Ishikawa (cell line): ENCODE measurements around the gene FBXW8.

ENCODE experiments used
- CEBPB ChIP-seq: IDR thresholded peaks from 2 replicates; pipeline ENCODE4 v1.6.1; 2012
- CREB1 ChIP-seq: IDR thresholded peaks from 2 replicates; pipeline ENCODE4 v1.6.1; 2012; ENCODE audit warnings: low read depth
- EGR1 ChIP-seq: IDR thresholded peaks from 2 replicates; pipeline ENCODE4 v1.6.1; 2012
- EP300 ChIP-seq: IDR thresholded peaks from 2 replicates; pipeline ENCODE4 v1.6.1; 2012; ENCODE audit warnings: borderline replicate concordance
- FOXM1 ChIP-seq: IDR thresholded peaks from 2 replicates; pipeline ENCODE4 v1.6.1; 2012; ENCODE audit warnings: low read depth, borderline replicate concordance
- NFIC ChIP-seq: IDR thresholded peaks from 2 replicates; pipeline ENCODE4 v1.6.1; 2012
- RAD21 ChIP-seq: IDR thresholded peaks from 2 replicates; pipeline ENCODE4 v1.6.1; 2012; ENCODE audit warnings: low read depth
- TAF1 ChIP-seq: IDR thresholded peaks from 2 replicates; pipeline ENCODE4 v1.6.1; 2012; ENCODE audit warnings: low read depth, mild to moderate bottlenecking
- TCF12 ChIP-seq: IDR thresholded peaks from 2 replicates; pipeline ENCODE4 v1.6.1; 2012; ENCODE audit warnings: low read depth
- TEAD4 ChIP-seq: IDR thresholded peaks from 2 replicates; pipeline ENCODE4 v1.6.1; 2012
- YY1 ChIP-seq: IDR thresholded peaks from 2 replicates; pipeline ENCODE4 v1.6.1; 2012; ENCODE audit warnings: low read depth
- ZBTB7A ChIP-seq: IDR thresholded peaks from 2 replicates; pipeline ENCODE4 v1.6.1; 2012; ENCODE audit warnings: low read depth
- TF ChIP-seq, protein P1 (sequence below): IDR thresholded peaks from 2 replicates; pipeline ENCODE4 v1.6.1; 2012
- TF ChIP-seq, protein P2 (sequence below): IDR thresholded peaks from 2 replicates; pipeline ENCODE4 v1.6.1; 2012
- TF ChIP-seq, protein P3 (sequence below): IDR thresholded peaks from 2 replicates; pipeline ENCODE4 v1.6.1; 2012; ENCODE audit warnings: low read depth, mild to moderate bottlenecking

FBXW8 gene

DNA sequence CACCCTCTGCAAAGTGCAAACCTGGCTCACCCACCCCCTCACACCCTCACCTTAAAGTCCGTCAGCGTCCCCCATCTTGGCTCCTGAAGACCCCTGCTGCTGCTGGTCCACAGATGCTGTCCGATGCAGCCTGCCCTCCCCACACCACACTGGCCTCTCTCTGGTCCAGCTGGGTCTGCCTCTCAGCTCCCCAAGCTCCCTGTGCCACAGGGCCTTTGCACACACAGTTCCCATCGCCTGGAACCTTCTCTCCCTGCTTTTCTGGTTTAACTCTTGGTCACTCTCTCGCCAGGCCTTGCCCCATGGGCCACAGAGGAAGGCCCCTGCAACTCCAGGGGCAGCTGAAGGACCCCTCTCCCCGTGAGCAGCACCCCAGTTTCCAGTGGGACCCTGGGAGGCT is 143.5 kb downstream of the FBXW8 start:
- TF ChIP-seq, protein P1, sequence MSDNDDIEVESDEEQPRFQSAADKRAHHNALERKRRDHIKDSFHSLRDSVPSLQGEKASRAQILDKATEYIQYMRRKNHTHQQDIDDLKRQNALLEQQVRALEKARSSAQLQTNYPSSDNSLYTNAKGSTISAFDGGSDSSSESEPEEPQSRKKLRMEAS, result no peak
- no peak for TF ChIP-seq FOXM1
- no peak for TF ChIP-seq TAF1
- TF ChIP-seq CEBPB, result no peak
- TF ChIP-seq, protein P2, sequence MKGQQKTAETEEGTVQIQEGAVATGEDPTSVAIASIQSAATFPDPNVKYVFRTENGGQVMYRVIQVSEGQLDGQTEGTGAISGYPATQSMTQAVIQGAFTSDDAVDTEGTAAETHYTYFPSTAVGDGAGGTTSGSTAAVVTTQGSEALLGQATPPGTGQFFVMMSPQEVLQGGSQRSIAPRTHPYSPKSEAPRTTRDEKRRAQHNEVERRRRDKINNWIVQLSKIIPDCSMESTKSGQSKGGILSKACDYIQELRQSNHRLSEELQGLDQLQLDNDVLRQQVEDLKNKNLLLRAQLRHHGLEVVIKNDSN, result no peak
- no peak for TF ChIP-seq YY1
- TF ChIP-seq EGR1, result no peak
- no peak for TF ChIP-seq TEAD4
- no peak for TF ChIP-seq CREB1
- no peak for TF ChIP-seq TCF12
- TF ChIP-seq ZBTB7A, result no peak
- TF ChIP-seq NFIC, result no peak

DNA sequence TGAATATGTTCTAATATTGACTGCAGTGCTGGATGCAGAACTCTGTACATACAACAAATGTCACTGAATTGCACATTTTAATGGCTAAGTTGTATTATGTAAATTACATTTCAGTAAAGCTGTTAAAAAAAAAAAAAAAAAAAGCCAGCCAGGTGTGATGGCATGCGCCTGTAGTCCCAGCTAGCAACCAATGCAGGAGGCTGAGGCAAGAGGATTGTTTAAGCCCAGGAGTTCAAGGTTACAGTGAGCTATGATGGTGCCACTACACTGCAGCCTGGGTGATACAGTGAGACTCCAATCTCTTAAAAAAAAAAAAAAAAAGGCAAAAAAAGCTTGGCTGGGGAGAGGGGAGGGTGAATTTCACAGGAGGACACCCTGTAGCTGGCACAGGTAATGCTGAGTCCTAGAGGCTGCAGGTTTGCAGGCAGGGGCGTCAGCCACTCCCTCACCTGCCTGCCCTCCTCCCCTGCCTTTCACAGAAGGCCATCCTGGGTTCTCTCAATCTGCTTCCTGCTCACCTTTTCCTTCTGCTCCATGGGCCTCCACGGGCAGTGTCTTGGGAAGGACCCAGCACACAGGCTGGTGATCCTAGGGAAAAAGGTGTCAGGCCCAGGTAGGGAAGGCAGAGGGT is 147.8 kb downstream of the FBXW8 start:
- no peak for TF ChIP-seq TAF1
- TF ChIP-seq ZBTB7A, result no peak
- TF ChIP-seq TCF12, result no peak
- no peak for TF ChIP-seq EGR1
- no peak for TF ChIP-seq YY1
- no peak for TF ChIP-seq RAD21
- TF ChIP-seq EP300, result no peak
- TF ChIP-seq, protein P2, result no peak
- TF ChIP-seq, protein P1, result no peak
- no peak for TF ChIP-seq FOXM1

DNA sequence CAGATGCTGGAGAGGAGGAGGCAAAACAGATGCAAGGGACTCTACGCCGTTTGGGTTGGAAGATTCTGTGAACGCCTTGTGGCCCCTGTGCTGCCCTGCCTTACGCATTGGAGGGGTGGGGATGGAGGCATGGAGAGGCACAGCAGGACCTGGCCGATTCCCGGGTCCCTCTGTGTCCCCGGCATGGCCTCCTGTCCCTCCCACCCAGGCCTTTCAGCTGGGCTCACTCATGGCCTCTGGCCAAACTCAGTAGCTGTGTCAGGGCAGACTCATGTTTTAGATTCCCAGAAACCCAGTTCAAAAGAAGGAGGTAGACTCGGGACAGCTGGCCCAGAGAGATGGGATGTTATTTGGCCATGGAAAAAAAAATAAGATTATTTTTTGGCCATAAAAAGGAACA is 148.4 kb downstream of the FBXW8 start:
- TF ChIP-seq NFIC (no peak), TAF1 (no peak), TEAD4 (no peak), CREB1 (no peak), ZBTB7A (no peak)
- TF ChIP-seq, protein P1, result no peak

DNA sequence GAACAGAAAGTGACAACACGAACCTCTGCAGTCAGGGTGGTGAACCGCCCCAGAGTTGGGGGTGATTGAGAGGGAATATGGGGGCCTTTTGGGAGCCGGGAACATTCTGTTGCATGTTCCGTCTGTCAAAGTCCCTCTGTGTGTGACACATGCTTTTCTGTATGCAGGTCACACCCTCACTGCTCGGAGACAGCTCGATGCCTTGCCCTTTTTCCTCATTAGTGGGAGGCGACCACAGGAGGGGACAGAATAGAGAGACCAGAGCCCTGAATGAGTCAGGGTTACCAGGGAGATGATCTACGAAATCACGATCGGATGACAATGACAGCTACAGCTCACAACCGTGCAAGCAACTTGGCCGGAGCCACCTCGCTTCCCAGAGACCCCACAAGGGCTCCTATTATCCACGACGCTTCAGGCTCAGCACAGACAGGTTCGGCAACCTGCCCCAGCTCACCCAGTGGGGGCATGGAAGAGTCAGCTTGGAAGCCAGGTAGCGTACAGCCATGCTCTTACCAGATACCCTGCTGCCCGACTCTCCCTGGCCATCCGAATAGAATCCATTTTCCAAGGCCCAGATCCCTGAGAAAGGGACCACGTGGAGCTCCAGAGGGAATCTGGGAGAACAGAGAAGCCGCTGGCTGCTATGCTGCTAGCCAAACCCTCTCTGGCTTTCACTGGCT is 149.6 kb downstream of the FBXW8 start:
- TF ChIP-seq TCF12 (no peak), EP300 (no peak), ZBTB7A (no peak), EGR1 (no peak), FOXM1 (no peak), CREB1 (no peak), TEAD4 (no peak), YY1 (no peak)
- TF ChIP-seq, protein P1, result no peak

DNA sequence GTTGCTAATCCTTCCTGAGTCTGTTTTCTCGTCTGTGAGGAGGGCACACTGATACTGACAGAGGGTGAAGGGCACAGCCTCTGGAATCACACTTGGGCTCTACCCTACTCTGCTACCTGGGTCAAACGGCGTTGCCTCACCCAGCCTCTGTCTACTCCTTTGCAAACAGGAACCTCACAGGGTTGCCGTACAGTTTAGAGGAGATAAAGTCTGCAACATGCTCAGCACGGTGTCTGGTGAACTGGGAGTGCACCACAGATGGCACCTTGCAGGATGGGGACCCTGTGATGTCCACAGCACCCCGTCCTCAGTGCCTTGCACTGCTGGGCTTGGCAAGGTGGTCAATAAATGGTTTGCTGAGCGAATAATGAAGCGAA is 150.2 kb downstream of the FBXW8 start:
- TF ChIP-seq TAF1, result no peak
- no peak for TF ChIP-seq EP300
- TF ChIP-seq, protein P1, result no peak
- TF ChIP-seq TCF12, result no peak
- TF ChIP-seq YY1, result no peak
- TF ChIP-seq, protein P2, result no peak
- TF ChIP-seq CEBPB, result no peak
- TF ChIP-seq EGR1, result no peak
- no peak for TF ChIP-seq TEAD4
- TF ChIP-seq NFIC, result no peak
- TF ChIP-seq CREB1, result no peak

DNA sequence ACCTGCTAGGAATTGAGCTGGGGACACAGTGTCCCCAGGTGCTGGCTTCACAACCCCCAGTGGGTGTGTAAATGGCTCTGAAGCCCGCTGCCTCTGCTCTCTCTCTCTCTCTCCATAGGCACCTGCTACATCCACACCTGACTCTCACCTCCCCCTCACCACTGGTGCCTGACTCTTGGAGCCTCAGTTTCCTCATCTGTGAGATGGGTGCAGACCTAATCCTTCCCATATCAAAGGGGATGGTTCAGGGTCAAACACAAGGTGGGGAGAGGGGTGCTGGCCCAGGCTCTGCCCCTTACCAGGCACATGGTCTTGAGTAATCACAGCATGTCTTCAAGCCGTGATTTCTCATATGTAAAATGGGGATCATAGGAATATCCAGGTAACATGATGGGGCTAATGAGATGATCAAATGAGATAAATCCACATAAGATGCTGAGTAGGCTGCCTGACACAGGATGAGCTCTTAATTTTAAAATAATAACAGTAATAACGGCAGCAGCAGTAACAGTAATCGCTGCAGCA is 150.9 kb downstream of the FBXW8 start:
- no peak for TF ChIP-seq YY1
- no peak for TF ChIP-seq EP300
- no peak for TF ChIP-seq TEAD4
- no peak for TF ChIP-seq EGR1
- TF ChIP-seq ZBTB7A, result no peak
- no peak for TF ChIP-seq RAD21
- TF ChIP-seq TAF1, result no peak
- TF ChIP-seq FOXM1, result no peak
- no peak for TF ChIP-seq NFIC
- TF ChIP-seq, protein P3, sequence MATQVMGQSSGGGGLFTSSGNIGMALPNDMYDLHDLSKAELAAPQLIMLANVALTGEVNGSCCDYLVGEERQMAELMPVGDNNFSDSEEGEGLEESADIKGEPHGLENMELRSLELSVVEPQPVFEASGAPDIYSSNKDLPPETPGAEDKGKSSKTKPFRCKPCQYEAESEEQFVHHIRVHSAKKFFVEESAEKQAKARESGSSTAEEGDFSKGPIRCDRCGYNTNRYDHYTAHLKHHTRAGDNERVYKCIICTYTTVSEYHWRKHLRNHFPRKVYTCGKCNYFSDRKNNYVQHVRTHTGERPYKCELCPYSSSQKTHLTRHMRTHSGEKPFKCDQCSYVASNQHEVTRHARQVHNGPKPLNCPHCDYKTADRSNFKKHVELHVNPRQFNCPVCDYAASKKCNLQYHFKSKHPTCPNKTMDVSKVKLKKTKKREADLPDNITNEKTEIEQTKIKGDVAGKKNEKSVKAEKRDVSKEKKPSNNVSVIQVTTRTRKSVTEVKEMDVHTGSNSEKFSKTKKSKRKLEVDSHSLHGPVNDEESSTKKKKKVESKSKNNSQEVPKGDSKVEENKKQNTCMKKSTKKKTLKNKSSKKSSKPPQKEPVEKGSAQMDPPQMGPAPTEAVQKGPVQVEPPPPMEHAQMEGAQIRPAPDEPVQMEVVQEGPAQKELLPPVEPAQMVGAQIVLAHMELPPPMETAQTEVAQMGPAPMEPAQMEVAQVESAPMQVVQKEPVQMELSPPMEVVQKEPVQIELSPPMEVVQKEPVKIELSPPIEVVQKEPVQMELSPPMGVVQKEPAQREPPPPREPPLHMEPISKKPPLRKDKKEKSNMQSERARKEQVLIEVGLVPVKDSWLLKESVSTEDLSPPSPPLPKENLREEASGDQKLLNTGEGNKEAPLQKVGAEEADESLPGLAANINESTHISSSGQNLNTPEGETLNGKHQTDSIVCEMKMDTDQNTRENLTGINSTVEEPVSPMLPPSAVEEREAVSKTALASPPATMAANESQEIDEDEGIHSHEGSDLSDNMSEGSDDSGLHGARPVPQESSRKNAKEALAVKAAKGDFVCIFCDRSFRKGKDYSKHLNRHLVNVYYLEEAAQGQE, result no peak
- no peak for TF ChIP-seq CREB1
- TF ChIP-seq, protein P1, result no peak
- no peak for TF ChIP-seq CEBPB
- TF ChIP-seq, protein P2, result no peak
- no peak for TF ChIP-seq TCF12
